GM21390 (cell line): Measurements from ENCODE around the gene CENPX.
A peak's percentile ranks its signal among the peaks of the same experiment; 100 is the strongest.
"Not testable (repeated sequence)": the region's sequence is repeated elsewhere in the genome, so short reads cannot be mapped to it uniquely, and the experiment has no call there.

Experiments
- ATAC-seq: cut with Tn5 transposase; IDR thresholded peaks from one replicate; pipeline ENCODE4 v1.9.1; 2021; ENCODE audit not compliant: unreplicated experiment

The CENPX gene

DNA sequence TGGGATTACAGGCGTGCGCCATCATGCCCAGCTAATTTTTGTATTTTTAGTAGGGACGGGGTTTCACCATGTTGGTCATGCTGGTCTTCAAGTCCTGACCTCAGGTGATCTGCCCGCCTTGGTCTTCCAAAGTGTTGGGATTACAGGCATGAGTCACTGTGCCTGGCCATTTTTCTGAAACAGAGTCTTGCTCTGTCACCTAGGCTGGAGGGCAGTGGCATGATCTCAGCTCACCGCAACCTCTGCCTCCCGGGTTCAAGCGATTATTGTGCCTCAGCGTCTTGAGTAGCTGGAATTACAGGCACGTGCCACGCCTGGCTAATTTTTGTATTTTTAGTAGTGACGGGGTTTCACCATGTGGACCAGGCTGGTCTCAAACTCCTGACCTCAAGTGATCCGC, 41.2 kb downstream of the CENPX start:
- not testable (repeated sequence) for ATAC-seq

DNA sequence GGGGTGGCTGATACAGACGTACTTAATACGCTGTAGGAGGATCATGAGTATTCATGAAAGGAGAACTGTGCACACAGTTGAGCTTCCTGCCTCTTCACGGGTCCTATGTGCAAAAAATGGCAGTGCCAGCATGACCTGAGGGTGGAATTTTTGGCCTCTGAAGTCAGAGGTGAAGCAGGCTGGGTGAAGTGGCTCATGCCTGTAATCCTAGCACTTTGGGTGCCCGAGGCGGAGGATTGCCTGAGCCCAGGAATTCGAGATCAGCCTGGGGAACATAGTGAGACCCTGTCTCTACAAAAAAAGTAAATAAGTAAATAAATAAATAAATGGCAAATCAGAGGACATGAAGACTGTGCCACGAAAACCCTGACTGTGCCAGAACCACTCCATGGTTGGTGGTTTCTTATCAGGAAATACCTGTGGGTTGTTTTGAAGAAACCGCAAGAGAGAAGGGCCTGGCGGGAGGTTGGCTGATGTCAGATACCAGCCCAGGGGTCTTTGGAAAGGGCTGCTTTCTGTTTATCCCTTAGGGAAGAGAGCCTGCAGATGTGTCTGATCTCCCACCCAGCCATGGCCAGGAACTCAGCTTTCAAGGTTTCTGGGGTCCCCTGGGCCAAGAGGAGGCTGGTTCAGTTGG, 41.9 kb downstream of the CENPX start:
- no peak for ATAC-seq

DNA sequence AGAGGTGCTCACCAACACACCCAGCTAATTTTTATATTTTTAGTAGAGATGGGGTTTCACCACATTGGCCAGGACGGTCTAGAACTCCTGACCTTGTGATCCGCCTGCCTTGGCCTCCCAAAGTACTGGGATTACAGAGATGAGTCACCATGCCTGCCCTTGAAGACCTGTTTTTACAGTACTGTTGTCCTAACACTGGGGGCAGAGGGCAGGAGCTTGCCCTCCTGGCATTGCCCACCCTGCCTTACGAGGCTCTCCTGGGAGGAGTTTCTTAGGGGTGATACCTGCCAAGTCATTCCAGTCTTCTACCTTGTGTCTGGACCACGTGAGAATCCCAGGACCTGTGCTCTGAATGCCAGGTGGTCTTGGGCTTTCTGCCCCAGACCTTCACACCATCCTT, 42.6 kb downstream of the CENPX start:
- no peak for ATAC-seq

GRCh38 chr17:81978524-81979298, 44.0 kb downstream of the CENPX start:
- ATAC-seq, result no peak

DNA sequence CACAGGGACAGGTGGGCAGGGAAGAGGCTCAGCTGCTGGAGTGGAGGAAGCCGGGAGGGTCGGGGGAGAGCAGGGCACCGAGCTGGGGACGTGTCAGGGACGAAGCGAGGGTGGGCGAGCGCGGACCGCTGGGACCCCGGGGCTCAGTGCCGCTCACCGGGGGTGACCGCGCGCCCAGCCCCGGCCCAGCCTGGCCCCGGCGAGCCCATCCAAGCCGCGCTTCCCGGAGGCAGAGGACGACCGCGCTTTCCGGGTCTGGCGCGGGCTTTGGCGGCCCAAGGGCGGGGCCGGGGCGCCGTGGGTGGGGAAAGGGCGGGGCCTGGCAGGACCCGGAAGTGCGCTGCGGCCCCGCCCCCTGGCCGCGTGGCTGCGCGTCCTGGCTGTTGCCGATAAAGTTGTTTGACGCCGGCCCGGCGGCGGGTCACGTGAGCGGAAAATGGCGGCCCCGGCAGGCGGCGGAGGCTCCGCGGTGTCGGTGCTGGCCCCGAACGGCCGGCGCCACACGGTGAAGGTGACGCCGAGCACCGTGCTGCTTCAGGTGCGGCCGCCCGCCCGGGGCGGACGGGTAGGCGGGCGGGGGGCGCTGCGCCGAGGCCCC, 45.4 kb downstream of the CENPX start, which contains the start of gene ASPSCR1:
TSS of gene ASPSCR1 (plus strand) at position 419 of the 598 bp plus-strand sequence. CDS start at position 437, 18 bp downstream.
- ATAC-seq, result peak; percentile 75

DNA sequence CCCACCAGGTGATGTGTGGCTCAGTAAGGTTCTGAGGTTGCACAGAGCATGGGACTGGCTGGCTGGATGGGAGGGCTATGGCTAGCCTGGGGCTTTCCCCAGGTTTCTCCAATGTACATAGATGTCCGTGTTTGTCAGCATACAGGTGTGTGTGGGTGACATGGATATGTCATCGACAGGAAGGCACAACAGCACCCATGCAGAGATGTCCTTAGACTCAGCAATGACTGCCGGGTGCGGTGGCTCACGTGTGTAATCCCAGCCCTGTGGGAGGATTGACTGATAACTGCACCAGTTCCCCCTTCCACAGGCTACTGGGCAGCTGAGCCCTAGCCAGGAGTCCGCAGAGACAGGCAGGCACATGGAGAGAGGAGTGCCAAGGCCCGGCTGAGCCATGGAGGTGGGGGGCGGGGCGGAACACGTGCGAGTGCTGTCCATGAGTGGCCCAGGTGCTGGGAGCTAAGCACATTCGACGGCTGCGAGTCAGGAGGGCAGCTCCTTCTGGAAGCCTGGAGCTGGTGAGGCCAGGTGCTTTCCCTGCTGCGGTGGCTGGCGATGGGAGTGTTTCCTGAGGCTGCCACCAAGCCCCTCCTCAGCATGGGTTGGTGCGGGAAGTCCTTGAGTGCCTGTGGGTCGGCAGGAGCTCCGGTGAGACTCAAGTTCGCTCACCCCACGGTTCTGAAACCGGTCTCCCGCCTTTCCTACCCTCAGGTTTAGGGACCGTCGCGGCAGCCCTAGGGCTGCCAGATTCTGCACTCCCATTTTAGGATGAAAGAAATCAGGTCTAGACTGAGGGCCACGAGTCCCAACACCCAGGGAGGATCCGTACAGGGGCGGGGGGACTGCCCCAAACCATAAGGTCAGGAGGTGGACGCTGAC, 46.1 kb downstream of the CENPX start:
- ATAC-seq, result peak; percentile 10

GRCh38 chr17:81973432-81973831, 49.2 kb downstream of the CENPX start:
- no peak for ATAC-seq

DNA sequence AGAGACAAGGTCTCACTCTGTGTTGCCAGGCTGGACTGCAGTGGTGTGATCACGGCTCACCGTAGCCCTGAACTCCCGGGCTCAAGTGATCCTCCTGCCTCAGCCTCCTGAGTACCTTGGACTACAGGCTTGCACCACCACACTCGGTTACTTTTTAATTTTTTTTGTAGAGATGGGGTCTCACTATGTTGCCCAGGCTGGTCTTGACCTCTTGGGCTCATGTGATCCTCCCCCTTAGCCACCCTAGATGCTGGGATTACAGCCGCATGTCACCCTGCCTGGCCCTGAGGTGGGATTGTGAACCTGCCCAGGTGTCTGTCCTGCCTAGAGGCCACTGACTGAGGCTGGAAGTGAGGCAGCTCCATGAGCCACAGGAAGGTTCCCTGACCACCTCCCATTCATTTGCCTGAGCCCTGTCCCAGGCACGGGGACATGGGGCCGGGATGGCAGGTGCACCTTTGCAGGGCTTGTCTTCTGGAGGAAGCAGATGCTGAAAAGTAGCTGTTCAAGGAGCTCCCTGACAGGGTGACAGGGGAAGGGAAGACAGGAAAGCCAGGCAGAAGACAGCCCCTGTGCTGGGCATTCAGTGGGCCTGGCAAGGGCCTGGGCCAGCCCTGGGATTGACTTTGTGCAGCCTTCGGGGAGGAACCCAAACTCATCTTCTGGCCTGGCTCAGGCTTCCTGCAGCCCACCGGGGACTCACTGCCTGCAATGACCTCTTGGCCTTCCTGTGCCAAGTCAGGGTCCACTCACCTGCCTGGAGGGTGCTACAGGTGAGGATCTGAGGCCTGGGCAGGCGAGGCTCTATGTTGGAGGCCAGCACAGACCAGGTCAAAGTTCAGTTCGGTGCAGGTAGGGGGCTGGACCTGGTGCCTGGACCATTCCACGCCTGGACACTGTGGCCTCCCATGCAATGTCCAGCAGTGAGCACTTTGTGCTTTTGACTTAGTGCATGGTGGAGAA, 53.5 kb downstream of the CENPX start:
- ATAC-seq, result no peak
